Measurements from ENCODE around the gene MGST2. TPM values are rescaled to one million over a fixed set of nuclear protein-coding genes. Genes with fewer than 3 reads are reported as not detected.

The MGST2 gene
- total RNA-seq, 1 experiment from 2014 or later = 27.5 TPM

DNA sequence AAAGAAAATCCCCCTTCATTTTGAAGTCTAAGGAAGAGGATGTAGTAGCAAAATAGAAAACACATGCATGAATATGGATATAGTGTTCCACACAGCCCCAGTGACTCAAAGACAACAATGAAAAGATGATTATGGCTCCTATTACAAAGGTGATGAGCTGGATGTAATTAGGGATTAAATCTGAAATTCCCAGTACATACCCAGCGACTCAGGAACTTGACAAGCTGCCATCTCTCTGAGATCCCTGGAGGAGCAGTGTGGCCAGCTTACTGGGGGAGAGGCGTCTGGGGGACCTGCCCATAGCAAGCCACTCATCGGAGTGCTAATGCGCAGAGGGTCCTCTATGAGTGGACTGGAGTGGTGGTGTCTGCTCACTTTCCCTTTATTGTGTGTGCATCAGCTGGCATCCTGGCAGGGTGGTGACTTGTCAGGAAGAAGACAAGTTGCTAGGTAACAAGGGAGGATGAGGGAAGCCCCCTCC, 42.7 kb upstream of the MGST2 start:
- TF ChIP-seq, protein P1, sequence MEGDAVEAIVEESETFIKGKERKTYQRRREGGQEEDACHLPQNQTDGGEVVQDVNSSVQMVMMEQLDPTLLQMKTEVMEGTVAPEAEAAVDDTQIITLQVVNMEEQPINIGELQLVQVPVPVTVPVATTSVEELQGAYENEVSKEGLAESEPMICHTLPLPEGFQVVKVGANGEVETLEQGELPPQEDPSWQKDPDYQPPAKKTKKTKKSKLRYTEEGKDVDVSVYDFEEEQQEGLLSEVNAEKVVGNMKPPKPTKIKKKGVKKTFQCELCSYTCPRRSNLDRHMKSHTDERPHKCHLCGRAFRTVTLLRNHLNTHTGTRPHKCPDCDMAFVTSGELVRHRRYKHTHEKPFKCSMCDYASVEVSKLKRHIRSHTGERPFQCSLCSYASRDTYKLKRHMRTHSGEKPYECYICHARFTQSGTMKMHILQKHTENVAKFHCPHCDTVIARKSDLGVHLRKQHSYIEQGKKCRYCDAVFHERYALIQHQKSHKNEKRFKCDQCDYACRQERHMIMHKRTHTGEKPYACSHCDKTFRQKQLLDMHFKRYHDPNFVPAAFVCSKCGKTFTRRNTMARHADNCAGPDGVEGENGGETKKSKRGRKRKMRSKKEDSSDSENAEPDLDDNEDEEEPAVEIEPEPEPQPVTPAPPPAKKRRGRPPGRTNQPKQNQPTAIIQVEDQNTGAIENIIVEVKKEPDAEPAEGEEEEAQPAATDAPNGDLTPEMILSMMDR (IDR thresholded peaks at IDR 0.05; ENCODE audit: unreplicated experiment) = no peak
- ChIA-PET CTCF (interaction anchor here (0.6 to 1.6 kb wide), 5 partner anchors 10 to 711 kb away, joined by 3 to 5 read pairs (median 3); no protein-coding TSS in a partner anchor), POLR2A (no interaction called here)
- BruUV-seq (replicated peaks) = no TSS peak
- H3K4me3 Mint-ChIP-seq (ENCODE audit: unreplicated experiment) = no peak overlapping the region
- DNase-seq (ENCODE audit: unreplicated experiment) = no peak
- H3K36me3 Mint-ChIP-seq (ENCODE audit: insufficient read depth, unreplicated experiment) = no peaks in the 10 kb centered on the region
- intact Hi-C loops (cut with micrococcal nuclease) = no loop called here
- no peak overlapping the region for H3K27ac Mint-ChIP-seq (ENCODE audit: low read depth, unreplicated experiment)
- no peaks in the 10 kb centered on the region for H3K4me1 Mint-ChIP-seq (ENCODE audit: insufficient read depth, unreplicated experiment)
- no peaks in the 10 kb centered on the region for H3K27me3 Mint-ChIP-seq (ENCODE audit: insufficient read depth, unreplicated experiment)
- H3K9me3 Mint-ChIP-seq (ENCODE audit: unreplicated experiment) = no peaks in the 10 kb centered on the region

DNA sequence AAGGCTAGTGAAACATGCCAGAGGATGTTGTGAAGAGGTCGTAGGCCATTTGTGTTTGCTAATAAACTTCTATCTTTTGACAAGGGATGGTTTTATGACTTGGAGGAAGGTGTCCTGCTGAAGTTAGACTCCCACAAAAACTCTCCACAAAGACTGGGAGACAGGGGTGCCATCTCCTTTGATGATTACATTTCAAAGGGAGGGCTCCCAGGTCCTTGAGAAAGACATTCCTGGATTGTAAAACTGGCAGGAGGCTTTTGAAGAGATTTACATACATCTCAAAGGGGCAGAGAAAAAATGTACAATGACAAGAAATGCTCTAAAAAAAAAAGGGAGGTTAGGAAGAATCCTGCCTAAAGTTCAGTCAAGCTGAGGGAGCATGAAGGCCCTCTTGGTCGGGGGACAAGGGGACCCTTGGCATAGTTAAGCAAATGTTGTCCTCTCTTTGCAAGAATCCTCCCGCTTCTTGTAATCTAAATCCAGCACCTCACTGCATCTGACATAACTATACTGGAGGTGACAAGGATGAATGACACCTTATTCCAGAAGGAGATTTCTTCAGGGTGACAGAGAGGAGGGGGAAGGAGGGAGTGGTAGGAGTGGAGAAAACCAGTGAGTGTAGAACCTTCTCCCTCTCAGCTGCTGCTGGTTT, 41.1 kb upstream of the MGST2 start:
- no peak overlapping the region for H3K27ac Mint-ChIP-seq (ENCODE audit: low read depth, unreplicated experiment)
- POLR2A ChIA-PET = no interaction called here
- BruUV-seq (replicated peaks) = no TSS peak
- no peaks in the 10 kb centered on the region for H3K36me3 Mint-ChIP-seq (ENCODE audit: insufficient read depth, unreplicated experiment)
- intact Hi-C loops (cut with micrococcal nuclease) = no loop called here
- H3K4me1 Mint-ChIP-seq (ENCODE audit: insufficient read depth, unreplicated experiment) = no peaks in the 10 kb centered on the region
- CTCF ChIA-PET = interaction anchor here (0.9 to 4.5 kb wide), 2 partner anchors 9 to 21 kb away, joined by 4 to 20 read pairs; no protein-coding TSS in a partner anchor
- no peak for DNase-seq (ENCODE audit: unreplicated experiment)
- TF ChIP-seq, protein P1 (IDR thresholded peaks at IDR 0.05; ENCODE audit: unreplicated experiment) = no peak
- no peaks in the 10 kb centered on the region for H3K27me3 Mint-ChIP-seq (ENCODE audit: insufficient read depth, unreplicated experiment)
- H3K9me3 Mint-ChIP-seq (ENCODE audit: unreplicated experiment) = no peaks in the 10 kb centered on the region
- H3K4me3 Mint-ChIP-seq (ENCODE audit: unreplicated experiment) = no peak overlapping the region

DNA sequence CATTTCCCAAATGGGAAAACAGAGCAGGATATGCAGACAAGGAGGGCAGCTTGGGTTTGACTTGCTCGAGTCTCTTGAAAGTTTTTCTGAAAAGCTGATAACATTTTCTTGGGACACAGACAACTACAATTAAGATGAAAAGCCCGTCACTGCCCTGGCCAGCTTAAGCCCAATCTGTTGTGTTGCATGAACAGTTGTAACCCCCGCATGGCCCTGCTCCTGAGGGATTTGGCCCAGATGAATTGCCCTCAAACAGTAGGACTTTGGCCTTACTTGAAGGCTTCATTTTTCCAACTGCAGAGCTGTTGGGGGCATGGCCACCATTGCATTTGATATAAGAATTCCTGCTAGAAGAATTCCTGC, 40.5 kb upstream of the MGST2 start:
- Mint-ChIP-seq H3K36me3 (ENCODE audit: insufficient read depth, unreplicated experiment) (no peaks in the 10 kb centered on the region), H3K9me3 (ENCODE audit: unreplicated experiment) (no peaks in the 10 kb centered on the region), H3K27me3 (ENCODE audit: insufficient read depth, unreplicated experiment) (no peaks in the 10 kb centered on the region), H3K4me1 (ENCODE audit: insufficient read depth, unreplicated experiment) (no peaks in the 10 kb centered on the region), H3K27ac (ENCODE audit: low read depth, unreplicated experiment) (no peak overlapping the region), H3K4me3 (ENCODE audit: unreplicated experiment) (no peak overlapping the region)
- no TSS peak for BruUV-seq (replicated peaks)
- intact Hi-C loops (cut with micrococcal nuclease) = no loop called here
- POLR2A ChIA-PET = no interaction called here
- TF ChIP-seq, protein P1 (IDR thresholded peaks at IDR 0.05; ENCODE audit: unreplicated experiment) = no peak
- CTCF ChIA-PET = interaction anchor here (0.7 to 4.5 kb wide), 4 partner anchors 9 to 29 kb away, joined by 3 to 20 read pairs (median 4); no protein-coding TSS in a partner anchor
- no peak for DNase-seq (ENCODE audit: unreplicated experiment)

DNA sequence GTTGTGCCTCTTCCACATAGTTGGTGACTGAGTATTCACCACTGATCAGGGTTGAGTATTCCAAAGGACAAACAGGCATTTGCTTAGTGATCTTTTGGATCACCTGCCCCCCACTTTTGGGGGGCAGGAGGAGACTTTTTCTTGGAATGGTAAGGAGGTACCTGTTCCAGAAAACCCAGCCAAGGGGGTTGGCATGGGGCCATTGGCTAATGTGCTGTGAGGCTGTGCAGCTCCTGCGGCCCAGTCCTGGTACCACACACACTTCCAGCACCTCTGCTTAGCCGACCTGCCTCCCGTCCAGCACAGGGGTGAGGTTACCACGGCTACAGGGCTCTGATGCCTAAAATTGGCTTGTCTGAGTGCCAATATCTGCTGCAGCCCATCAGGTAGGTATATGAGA, 40.1 kb upstream of the MGST2 start:
- no peak for DNase-seq (ENCODE audit: unreplicated experiment)
- ChIA-PET POLR2A (no interaction called here), CTCF (interaction anchor here (0.6 to 4.5 kb wide), 7 partner anchors 8 to 58 kb away, joined by 3 to 20 read pairs (median 4); no protein-coding TSS in a partner anchor)
- Mint-ChIP-seq H3K9me3 (ENCODE audit: unreplicated experiment) (no peaks in the 10 kb centered on the region), H3K4me3 (ENCODE audit: unreplicated experiment) (no peak overlapping the region), H3K4me1 (ENCODE audit: insufficient read depth, unreplicated experiment) (no peaks in the 10 kb centered on the region), H3K27me3 (ENCODE audit: insufficient read depth, unreplicated experiment) (no peaks in the 10 kb centered on the region), H3K27ac (ENCODE audit: low read depth, unreplicated experiment) (no peak overlapping the region), H3K36me3 (ENCODE audit: insufficient read depth, unreplicated experiment) (no peaks in the 10 kb centered on the region)
- no TSS peak for BruUV-seq (replicated peaks)
- TF ChIP-seq, protein P1 (IDR thresholded peaks at IDR 0.05; ENCODE audit: unreplicated experiment) = no peak
- intact Hi-C loops (cut with micrococcal nuclease) = no loop called here
